GM12872 (cell line): ENCODE data around the gene GAB1.

Experiments used
- CTCF ChIP-seq: IDR thresholded peaks from 3 replicates; pipeline ENCODE4 v1.5.1; 2011; ENCODE audit warnings: low read depth, mild to moderate bottlenecking, low read length, moderate library complexity; ENCODE audit not compliant: insufficient read depth

The GAB1 gene

GRCh38 chr4:143402776-143403552, 66.3 kb downstream of the GAB1 start:
- TF ChIP-seq CTCF: no peak

GRCh38 chr4:143403553-143403820, 66.8 kb downstream of the GAB1 start:
- no peak for TF ChIP-seq CTCF

GRCh38 chr4:143404555-143404954, 67.9 kb downstream of the GAB1 start:
- TF ChIP-seq CTCF: no peak

- no peak for TF ChIP-seq CTCF
Measured at GRCh38 chr4:143405075-143405730, 68.5 kb downstream of the GAB1 start.

- no peak for TF ChIP-seq CTCF
Measured at GRCh38 chr4:143406523-143406922, 69.8 kb downstream of the GAB1 start.

GRCh38 chr4:143407474-143407873, 70.8 kb downstream of the GAB1 start:
- no peak for TF ChIP-seq CTCF

GRCh38 chr4:143407888-143408287, 71.2 kb downstream of the GAB1 start:
- TF ChIP-seq CTCF: no peak
